Activated T-cell treated with anti-CD3 and anti-CD28 coated beads, Interleukin-2, amount 50 U/mL, for 72 hours (primary cell): Measurements from ENCODE around the gene PRL. TPM values are rescaled to one million over a fixed set of nuclear protein-coding genes. Genes with fewer than 3 reads are reported as not detected.

Experiments
- ATAC-seq, 2 donors: fragments of 150-1000 bp; cut with Tn5 transposase; replicated peaks in 1 of 2; 2 replicates each; pipeline ENCODE4 v1.10.0; 2021; ENCODE audit warnings: moderate library complexity in 2 of 2, mild to moderate bottlenecking in 1 of 2
- DNase-seq, 2 donors: peaks; one replicate each; pipeline ENCODE4 v3.0.0; 2021 to 2022; ENCODE audit warnings: mixed read lengths in 1 of 2
- H3K27ac Mint-ChIP-seq: one replicate; pipeline ENCODE4 v1.8.0; 2022; ENCODE audit warnings: mild to moderate bottlenecking, moderate library complexity, mixed read lengths
- H3K27me3 Mint-ChIP-seq: one replicate; pipeline ENCODE4 v1.8.0; 2022; ENCODE audit warnings: low read depth, mixed read lengths
- H3K36me3 Mint-ChIP-seq, 2 donors: one replicate each; pipeline ENCODE4 v1.8.0; 2022; ENCODE audit warnings: mixed read lengths in 2 of 2, mild to moderate bottlenecking in 1 of 2; ENCODE audit not compliant: insufficient read depth in 2 of 2
- H3K4me1 Mint-ChIP-seq: one replicate; pipeline ENCODE4 v1.8.0; 2022; ENCODE audit warnings: low read depth, mixed read lengths
- H3K4me3 Mint-ChIP-seq, 2 donors: one replicate each; pipeline ENCODE4 v1.8.0; 2022; ENCODE audit warnings: mild to moderate bottlenecking in 2 of 2, mixed read lengths in 2 of 2, moderate library complexity in 2 of 2
- H3K9me3 Mint-ChIP-seq, 2 donors: one replicate each; pipeline ENCODE4 v1.8.0; 2022; ENCODE audit warnings: mixed read lengths in 2 of 2
- total RNA-seq, 2 donors: library from RNA; stranded (reverse); gene quantifications; one replicate each; pipeline ENCODE4 v1.2.3, GENCODE V29; 2022

Gene PRL
- total RNA-seq, result under 1 TPM in 1 of 2 donors, not detected in 1; 0.19 TPM

DNA sequence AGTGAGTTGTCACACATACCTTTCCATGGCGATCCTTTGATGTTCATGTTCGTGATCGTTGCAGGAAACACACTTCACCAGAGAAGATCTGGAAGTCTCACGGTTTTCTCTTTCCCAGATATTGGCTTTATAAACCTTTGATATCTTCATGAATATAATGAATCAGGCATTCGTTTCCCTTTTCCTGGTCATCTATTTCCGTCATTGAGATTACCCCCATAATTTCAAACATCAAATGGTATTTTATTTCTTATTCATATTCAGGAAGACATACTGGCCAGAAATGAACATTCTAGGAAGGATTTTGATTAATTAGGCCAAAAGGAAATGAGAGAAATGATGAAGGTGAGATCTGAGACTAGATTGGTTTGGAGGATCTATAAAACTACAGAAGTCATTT is at the start of gene PRL:
Gene PRL (minus strand): TSS at position 101 of the 400 bp plus-strand sequence. CDS start 54 bp downstream, at position 47.
- Mint-ChIP-seq H3K27ac (no peak within 1 kb of the TSS), H3K4me3 (no peak within 1 kb of the TSS), H3K27me3 (no peaks in the 10 kb centered on the region), H3K9me3 (peaks cover 0 to 5% of the 10 kb centered on the region in 2 donors), H3K4me1 (no peaks in the 10 kb centered on the region), H3K36me3 (no peaks in the 10 kb centered on the region)
- DNase-seq, result no peak
- ATAC-seq, result no peak

- no peak overlapping the region for H3K27ac Mint-ChIP-seq
- ATAC-seq (no peak), DNase-seq (no peak)
- no peaks in the 10 kb centered on the region for H3K4me1 Mint-ChIP-seq
- H3K4me3 Mint-ChIP-seq, result no peak overlapping the region
- H3K27me3 Mint-ChIP-seq, result no peaks in the 10 kb centered on the region
- H3K9me3 Mint-ChIP-seq, result peaks cover 4% of the 10 kb centered on the region in 2 donors
- H3K36me3 Mint-ChIP-seq, result no peaks in the 10 kb centered on the region
These were observed 47.0 kb upstream of the PRL start for GRCh38 chr6:22343864-22344263.

DNA sequence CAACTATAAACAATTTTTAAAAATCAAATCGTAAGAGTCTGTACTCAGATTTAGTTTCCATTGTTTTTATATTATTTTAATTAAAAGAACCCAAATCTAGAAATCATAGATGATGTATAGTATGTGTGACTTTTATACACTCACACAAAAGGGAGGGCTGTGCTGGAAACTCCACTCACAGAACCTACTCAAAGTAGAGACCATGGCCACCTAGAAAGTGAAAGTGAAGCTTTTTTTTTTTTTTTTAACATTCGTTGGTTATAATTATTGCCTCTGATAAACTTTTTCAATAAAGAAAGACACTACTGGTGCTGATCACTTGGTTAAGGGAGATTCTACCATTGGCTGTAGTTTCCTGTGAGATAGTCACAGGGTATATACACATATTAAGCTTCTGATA is 37.9 kb upstream of the PRL start:
- Mint-ChIP-seq H3K36me3 (no peaks in the 10 kb centered on the region), H3K27me3 (no peaks in the 10 kb centered on the region), H3K9me3 (no peaks in the 10 kb centered on the region), H3K4me1 (no peaks in the 10 kb centered on the region), H3K4me3 (no peak overlapping the region), H3K27ac (no peak overlapping the region)
- DNase-seq, result no peak
- ATAC-seq, result no peak

DNA sequence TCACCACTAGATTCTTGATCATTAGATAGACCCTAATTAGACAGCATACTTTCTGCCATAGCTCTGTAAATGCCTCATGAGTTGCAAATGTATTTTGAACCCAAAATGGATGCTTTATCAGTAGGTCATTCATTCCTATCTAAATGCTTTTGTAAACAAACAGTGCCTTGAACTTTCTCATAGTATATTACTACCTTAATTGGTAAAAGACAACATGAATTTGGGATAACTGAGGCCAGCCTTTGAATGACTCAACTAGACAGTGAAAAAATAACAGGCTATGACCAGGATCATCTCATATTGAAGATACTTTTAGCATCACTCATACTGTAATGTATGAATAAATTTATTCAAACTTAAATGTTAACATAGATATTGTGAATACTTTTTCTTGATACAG is 37.0 kb upstream of the PRL start:
- ATAC-seq, result no peak
- no peaks in the 10 kb centered on the region for H3K4me1 Mint-ChIP-seq
- no peaks in the 10 kb centered on the region for H3K27me3 Mint-ChIP-seq
- H3K36me3 Mint-ChIP-seq, result no peaks in the 10 kb centered on the region
- no peak overlapping the region for H3K27ac Mint-ChIP-seq
- H3K9me3 Mint-ChIP-seq, result no peaks in the 10 kb centered on the region
- DNase-seq, result no peak
- no peak overlapping the region for H3K4me3 Mint-ChIP-seq

- H3K4me3 Mint-ChIP-seq, result no peak overlapping the region
- no peaks in the 10 kb centered on the region for H3K9me3 Mint-ChIP-seq
- ATAC-seq (no peak), DNase-seq (no peak)
- H3K4me1 Mint-ChIP-seq, result no peaks in the 10 kb centered on the region
- H3K27ac Mint-ChIP-seq, result no peak overlapping the region
- no peaks in the 10 kb centered on the region for H3K27me3 Mint-ChIP-seq
- no peaks in the 10 kb centered on the region for H3K36me3 Mint-ChIP-seq
These were observed 35.9 kb upstream of the PRL start for GRCh38 chr6:22332711-22333110.

DNA sequence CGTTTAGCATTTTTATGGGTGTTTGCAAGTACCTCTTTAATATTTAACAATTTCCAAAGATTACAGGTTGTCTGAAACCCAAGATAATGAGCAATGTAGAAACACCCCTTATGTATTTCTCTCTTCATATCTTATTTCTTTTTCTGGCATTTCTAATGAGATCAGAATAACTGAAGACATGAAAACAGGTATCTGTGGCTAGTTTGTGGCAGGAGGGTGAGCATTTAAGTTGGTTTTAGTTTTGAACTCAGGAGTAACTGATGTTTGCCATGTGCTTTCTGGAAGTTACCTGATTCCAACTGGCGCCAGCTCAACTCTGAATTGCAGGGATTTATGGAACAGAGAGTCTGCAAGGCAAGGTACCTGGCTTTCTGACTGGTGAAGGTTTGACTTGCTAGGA is 35.4 kb upstream of the PRL start:
- H3K4me1 Mint-ChIP-seq, result no peaks in the 10 kb centered on the region
- ATAC-seq (no peak), DNase-seq (no peak)
- H3K36me3 Mint-ChIP-seq, result no peaks in the 10 kb centered on the region
- no peaks in the 10 kb centered on the region for H3K27me3 Mint-ChIP-seq
- no peaks in the 10 kb centered on the region for H3K9me3 Mint-ChIP-seq
- H3K27ac Mint-ChIP-seq, result no peak overlapping the region
- H3K4me3 Mint-ChIP-seq, result no peak overlapping the region

GRCh38 chr6:22330941-22331340 is 34.1 kb upstream of the PRL start:
- Mint-ChIP-seq H3K27ac (no peak overlapping the region), H3K4me3 (no peak overlapping the region), H3K36me3 (no peaks in the 10 kb centered on the region), H3K27me3 (no peaks in the 10 kb centered on the region), H3K9me3 (no peaks in the 10 kb centered on the region), H3K4me1 (no peaks in the 10 kb centered on the region)
- ATAC-seq (no peak), DNase-seq (no peak)

DNA sequence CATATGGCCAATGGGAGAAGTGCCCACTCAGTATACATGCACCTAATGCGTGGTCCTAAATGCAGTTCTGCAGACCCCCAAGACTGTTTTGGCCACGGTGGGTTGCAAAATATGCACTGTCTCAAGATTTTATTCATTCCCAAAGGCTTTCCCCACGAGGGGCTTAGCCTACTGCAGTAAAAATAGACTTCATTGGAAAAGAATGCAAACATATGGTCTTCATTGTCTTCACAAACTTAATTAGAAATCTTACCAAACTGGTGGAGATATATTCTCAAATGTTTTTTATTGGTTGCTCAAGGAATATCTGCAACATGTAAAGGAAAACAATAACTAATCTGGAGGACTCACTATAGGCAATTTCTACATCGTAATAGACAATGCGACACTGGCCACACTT is 31.6 kb upstream of the PRL start:
- no peaks in the 10 kb centered on the region for H3K36me3 Mint-ChIP-seq
- no peaks in the 10 kb centered on the region for H3K27me3 Mint-ChIP-seq
- no peak overlapping the region for H3K4me3 Mint-ChIP-seq
- no peak overlapping the region for H3K27ac Mint-ChIP-seq
- H3K9me3 Mint-ChIP-seq, result no peaks in the 10 kb centered on the region
- ATAC-seq, result no peak
- no peaks in the 10 kb centered on the region for H3K4me1 Mint-ChIP-seq
- no peak for DNase-seq

- Mint-ChIP-seq H3K36me3 (no peaks in the 10 kb centered on the region), H3K4me1 (no peaks in the 10 kb centered on the region), H3K4me3 (no peak overlapping the region), H3K9me3 (no peaks in the 10 kb centered on the region), H3K27me3 (no peaks in the 10 kb centered on the region), H3K27ac (no peak overlapping the region)
- ATAC-seq (no peak), DNase-seq (no peak)
These were observed 31.0 kb upstream of the PRL start for GRCh38 chr6:22327881-22328280.

DNA sequence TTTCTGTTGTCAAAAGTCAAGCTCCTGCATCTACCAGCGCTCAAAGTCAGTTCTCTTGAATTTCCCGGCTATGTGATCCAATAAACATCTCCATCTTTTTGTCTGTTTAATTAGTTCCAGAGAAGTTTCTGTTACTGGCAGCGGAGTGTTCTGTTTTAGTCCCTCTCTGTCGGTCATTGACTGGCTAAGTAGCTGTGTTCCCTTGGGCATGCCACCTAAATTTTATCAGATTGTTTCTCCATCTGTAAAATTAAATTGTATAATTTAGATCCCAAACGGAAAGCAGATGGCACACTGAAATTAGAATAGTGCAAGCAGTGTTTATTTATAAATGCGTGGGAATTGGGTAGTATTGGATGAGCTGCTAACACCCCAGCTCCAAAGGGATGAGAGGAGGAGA is 29.7 kb upstream of the PRL start:
- no peaks in the 10 kb centered on the region for H3K4me1 Mint-ChIP-seq
- H3K9me3 Mint-ChIP-seq, result no peaks in the 10 kb centered on the region
- no peak overlapping the region for H3K4me3 Mint-ChIP-seq

DNA sequence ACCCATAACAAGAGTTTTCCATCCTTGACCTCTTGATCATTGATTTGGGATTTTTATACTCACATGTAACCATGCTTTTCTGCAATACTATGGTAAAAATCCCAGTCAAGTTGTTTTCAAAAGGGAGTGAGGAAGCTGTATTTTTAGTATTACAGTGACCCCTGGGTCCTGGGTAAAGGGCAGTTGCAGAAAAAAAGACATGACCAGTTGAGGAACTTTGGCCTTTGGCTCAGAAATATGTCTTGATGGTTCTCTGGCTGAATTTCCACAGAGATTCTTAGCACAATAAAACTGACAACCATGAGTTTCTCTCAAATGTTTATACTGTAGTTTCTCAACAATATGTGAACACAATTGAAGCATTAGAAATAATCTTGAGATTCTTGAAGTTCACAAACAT is 28.6 kb upstream of the PRL start:
- Mint-ChIP-seq H3K9me3 (no peaks in the 10 kb centered on the region), H3K36me3 (no peaks in the 10 kb centered on the region), H3K27ac (no peak overlapping the region), H3K4me3 (no peak overlapping the region), H3K27me3 (no peaks in the 10 kb centered on the region), H3K4me1 (no peaks in the 10 kb centered on the region)
- DNase-seq (no peak), ATAC-seq (no peak)

More for the DNA sequence above, 29.7 kb upstream of the PRL start:
- Mint-ChIP-seq H3K27me3 (no peaks in the 10 kb centered on the region), H3K27ac (no peak overlapping the region), H3K36me3 (no peaks in the 10 kb centered on the region)
- DNase-seq (no peak), ATAC-seq (no peak)

- Mint-ChIP-seq H3K27me3 (no peaks in the 10 kb centered on the region), H3K4me1 (no peaks in the 10 kb centered on the region), H3K27ac (no peak overlapping the region), H3K4me3 (no peak overlapping the region), H3K36me3 (no peaks in the 10 kb centered on the region), H3K9me3 (no peaks in the 10 kb centered on the region)
- ATAC-seq (no peak), DNase-seq (no peak)
These were observed 27.0 kb upstream of the PRL start for GRCh38 chr6:22323848-22324247.

DNA sequence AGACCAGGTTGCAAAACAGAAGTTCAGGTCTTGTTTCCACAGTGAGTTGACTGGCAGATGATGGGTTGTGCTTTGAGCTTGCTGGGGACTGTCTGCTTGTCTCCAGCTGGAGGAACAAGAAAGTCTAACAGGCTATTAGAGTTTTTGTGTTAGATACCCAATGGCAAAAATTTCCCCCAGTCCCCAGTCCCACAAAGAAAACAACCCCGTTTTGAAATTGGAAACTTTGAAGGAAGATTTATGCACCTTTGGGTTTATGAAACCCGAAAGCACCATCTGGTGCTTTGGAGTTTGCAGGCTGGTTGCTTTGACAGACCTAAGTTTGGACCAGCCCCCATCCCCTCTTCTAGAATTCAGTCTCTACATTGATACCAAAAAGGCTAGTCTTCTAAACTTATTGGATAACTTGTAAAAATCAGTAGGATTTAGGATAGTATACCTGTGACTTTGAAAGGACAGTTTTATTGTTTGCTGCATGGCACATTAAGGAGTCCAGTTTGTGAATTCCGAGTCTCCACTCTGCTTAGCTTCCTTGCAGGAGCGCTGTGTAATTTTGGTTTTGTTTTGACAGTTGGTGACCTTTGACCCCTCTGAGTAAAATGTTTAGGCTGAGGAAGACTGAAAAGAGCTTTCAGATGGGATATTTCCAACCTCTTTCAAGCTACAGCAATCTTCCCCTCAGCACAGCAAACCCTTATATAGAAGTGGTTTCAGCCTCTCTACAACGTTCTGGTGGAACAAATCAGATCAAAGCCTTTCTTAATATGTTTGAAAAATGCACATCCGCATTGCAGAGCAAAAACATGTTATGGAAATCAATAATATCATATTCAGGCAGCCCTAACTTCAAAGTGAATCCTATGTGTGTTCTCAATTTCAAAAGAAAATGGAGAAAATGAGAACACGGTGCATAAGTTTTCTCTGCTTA is 25.5 kb upstream of the PRL start:
- no peaks in the 10 kb centered on the region for H3K9me3 Mint-ChIP-seq
- DNase-seq, result no peak

GRCh38 chr6:22320750-22321149 is 23.9 kb upstream of the PRL start:
- H3K27ac Mint-ChIP-seq, result no peak overlapping the region
- no peaks in the 10 kb centered on the region for H3K36me3 Mint-ChIP-seq
- no peaks in the 10 kb centered on the region for H3K27me3 Mint-ChIP-seq
- ATAC-seq (no peak), DNase-seq (no peak)
- H3K4me3 Mint-ChIP-seq, result no peak overlapping the region
- no peaks in the 10 kb centered on the region for H3K4me1 Mint-ChIP-seq
- H3K9me3 Mint-ChIP-seq, result peaks cover 0 to 4% of the 10 kb centered on the region in 2 donors

More for the DNA sequence above, 25.5 kb upstream of the PRL start:
- H3K27me3 Mint-ChIP-seq, result no peaks in the 10 kb centered on the region
- ATAC-seq, result no peak
- no peak overlapping the region for H3K27ac Mint-ChIP-seq
- no peaks in the 10 kb centered on the region for H3K4me1 Mint-ChIP-seq
- H3K36me3 Mint-ChIP-seq, result no peaks in the 10 kb centered on the region
- no peak overlapping the region for H3K4me3 Mint-ChIP-seq
